ENCODE measurements around the gene MECR.

MECR gene

GRCh38 chr1:29256394-29256793, 25.7 kb upstream of the MECR start:
- in situ Hi-C loops (cut with HindIII; ENCODE audit: low sequenced_read_pairs) = no loop called here

GRCh38 chr1:29255134-29255666, 24.5 kb upstream of the MECR start:
- in situ Hi-C loops (cut with HindIII; ENCODE audit: low sequenced_read_pairs) = no loop called here

- in situ Hi-C loops (cut with HindIII; ENCODE audit: low sequenced_read_pairs) = no loop called here
Measured at GRCh38 chr1:29254346-29254745, 23.6 kb upstream of the MECR start.

- in situ Hi-C loops (cut with HindIII; ENCODE audit: low sequenced_read_pairs) = no loop called here
Measured at GRCh38 chr1:29253180-29253579, 22.4 kb upstream of the MECR start.

GRCh38 chr1:29251164-29252124, 20.7 kb upstream of the MECR start:
- in situ Hi-C loops (cut with HindIII; ENCODE audit: low sequenced_read_pairs) = no loop called here

- in situ Hi-C loops (cut with HindIII; ENCODE audit: low sequenced_read_pairs) = loop anchor here (25.0 kb wide), 1 partner anchor 137 kb away; no protein-coding TSS in a partner anchor
Measured at GRCh38 chr1:29249951-29250581, 19.3 kb upstream of the MECR start.

GRCh38 chr1:29249170-29249691, 18.5 kb upstream of the MECR start:
- in situ Hi-C loops (cut with HindIII; ENCODE audit: low sequenced_read_pairs) = loop anchor here (25.0 kb wide), 1 partner anchor 138 kb away; no protein-coding TSS in a partner anchor

- in situ Hi-C loops (cut with HindIII; ENCODE audit: low sequenced_read_pairs) = loop anchor here (25.0 kb wide), 1 partner anchor 139 kb away; no protein-coding TSS in a partner anchor
Measured at GRCh38 chr1:29248409-29248808, 17.7 kb upstream of the MECR start.

GRCh38 chr1:29247571-29248273, 17.0 kb upstream of the MECR start:
- in situ Hi-C loops (cut with HindIII; ENCODE audit: low sequenced_read_pairs) = loop anchor here (25.0 kb wide), 1 partner anchor 140 kb away; no protein-coding TSS in a partner anchor

GRCh38 chr1:29247044-29247443, 16.3 kb upstream of the MECR start:
- in situ Hi-C loops (cut with HindIII; ENCODE audit: low sequenced_read_pairs) = loop anchor here (25.0 kb wide), 1 partner anchor 140 kb away; no protein-coding TSS in a partner anchor

- in situ Hi-C loops (cut with HindIII; ENCODE audit: low sequenced_read_pairs) = loop anchor here (25.0 kb wide), 1 partner anchor 141 kb away; no protein-coding TSS in a partner anchor
Measured at GRCh38 chr1:29245876-29246275, 15.1 kb upstream of the MECR start.

GRCh38 chr1:29245261-29245660, 14.5 kb upstream of the MECR start:
- in situ Hi-C loops (cut with HindIII; ENCODE audit: low sequenced_read_pairs) = loop anchor here (25.0 kb wide), 1 partner anchor 142 kb away; no protein-coding TSS in a partner anchor

GRCh38 chr1:29243871-29244200, 13.1 kb upstream of the MECR start:
- in situ Hi-C loops (cut with HindIII; ENCODE audit: low sequenced_read_pairs) = loop anchor here (25.0 kb wide), 1 partner anchor 143 kb away; no protein-coding TSS in a partner anchor

- in situ Hi-C loops (cut with HindIII; ENCODE audit: low sequenced_read_pairs) = loop anchor here (25.0 kb wide), 1 partner anchor 144 kb away; no protein-coding TSS in a partner anchor
Measured at GRCh38 chr1:29243023-29243870, 12.5 kb upstream of the MECR start.

GRCh38 chr1:29240986-29241385, 10.3 kb upstream of the MECR start:
- in situ Hi-C loops (cut with HindIII; ENCODE audit: low sequenced_read_pairs) = loop anchor here (25.0 kb wide), 1 partner anchor 146 kb away; no protein-coding TSS in a partner anchor

GRCh38 chr1:29240400-29240837, 9.7 kb upstream of the MECR start:
- in situ Hi-C loops (cut with HindIII; ENCODE audit: low sequenced_read_pairs) = loop anchor here (25.0 kb wide), 1 partner anchor 147 kb away; no protein-coding TSS in a partner anchor

- in situ Hi-C loops (cut with HindIII; ENCODE audit: low sequenced_read_pairs) = loop anchor here (25.0 kb wide), 1 partner anchor 148 kb away; no protein-coding TSS in a partner anchor
Measured at GRCh38 chr1:29239142-29239541, 8.4 kb upstream of the MECR start.

GRCh38 chr1:29238620-29239002, 7.9 kb upstream of the MECR start:
- in situ Hi-C loops (cut with HindIII; ENCODE audit: low sequenced_read_pairs) = loop anchor here (25.0 kb wide), 1 partner anchor 149 kb away; no protein-coding TSS in a partner anchor
